Effector memory CD4-positive, alpha-beta T cell (primary cell): ENCODE results near the gene RGL4.

Source experiments
- DNase-seq, 3 donors: peaks; one replicate each; pipeline ENCODE4 v3.0.0-alpha.2; 2020
- H3K27ac ChIP-seq: 2 replicates; pipeline ENCODE4 v1.7.0; 2013; ENCODE audit warnings: mild to moderate bottlenecking, low read length, moderate library complexity; ENCODE audit not compliant: insufficient read depth, poor library complexity, severe bottlenecking
- H3K27me3 ChIP-seq: replicated peaks from 2 replicates; pipeline ENCODE4 v1.7.0; 2013; ENCODE audit warnings: mild to moderate bottlenecking, low read length; ENCODE audit not compliant: insufficient read depth, control insufficient read depth, poor library complexity, severe bottlenecking
- H3K36me3 ChIP-seq: 2 replicates; pipeline ENCODE4 v1.7.0; 2013; ENCODE audit warnings: mild to moderate bottlenecking, low read length, moderate library complexity; ENCODE audit not compliant: control insufficient read depth, insufficient read depth
- H3K4me1 ChIP-seq: 2 replicates; pipeline ENCODE4 v1.7.0; 2013; ENCODE audit warnings: low read length, mild to moderate bottlenecking; ENCODE audit not compliant: control insufficient read depth, insufficient read depth, poor library complexity, severe bottlenecking
- H3K4me3 ChIP-seq: 2 replicates; pipeline ENCODE4 v1.7.0; 2013; ENCODE audit warnings: low read length, low read depth, mild to moderate bottlenecking; ENCODE audit not compliant: insufficient read depth, poor library complexity, severe bottlenecking
- H3K9me3 ChIP-seq: 2 replicates; pipeline ENCODE4 v1.7.0; 2013; ENCODE audit warnings: mild to moderate bottlenecking, low read length, moderate library complexity; ENCODE audit not compliant: control insufficient read depth

The RGL4 gene

DNA sequence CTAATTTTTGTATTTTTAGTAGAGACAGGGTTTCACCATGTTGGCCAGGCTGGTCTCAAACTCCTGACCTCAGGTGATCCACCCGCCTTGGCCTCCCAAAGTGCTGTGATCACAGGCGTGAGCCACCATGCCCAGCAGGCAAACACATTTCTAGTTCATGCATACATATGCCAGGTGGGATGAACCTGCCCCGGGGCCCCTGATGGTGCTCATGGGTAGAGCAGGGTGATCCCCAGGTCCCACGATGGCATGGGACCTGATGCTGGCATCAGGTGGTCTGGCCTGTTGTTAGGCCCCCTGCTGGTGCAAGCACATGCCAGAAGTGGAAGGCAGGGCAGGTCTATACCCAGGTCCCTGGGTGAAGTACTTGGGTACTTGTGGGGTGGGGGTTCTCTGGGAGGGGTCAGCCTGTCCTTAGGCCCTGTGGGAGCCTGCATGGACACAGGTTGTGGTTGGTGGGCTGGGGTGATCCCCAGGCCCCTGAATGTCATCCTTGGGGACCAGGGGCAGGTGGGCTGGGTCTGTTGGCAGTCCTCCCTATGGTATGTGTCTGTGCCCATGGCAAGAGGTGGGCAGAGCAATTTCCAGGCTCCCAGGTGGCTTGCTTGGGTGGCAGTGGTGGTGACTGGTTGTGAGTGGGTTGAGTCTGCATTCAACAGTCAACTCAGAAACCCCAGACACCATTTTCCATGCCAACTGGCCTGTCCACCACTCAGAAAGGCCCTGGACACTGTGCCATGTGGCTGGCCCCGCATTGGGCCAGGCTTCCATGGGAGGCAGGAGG, 9.6 kb upstream of the RGL4 start:
- H3K36me3 ChIP-seq, result peaks cover 5% of the 10 kb centered on the region
- H3K4me3 ChIP-seq, result no peak overlapping the region
- H3K27ac ChIP-seq, result no peak overlapping the region
- peaks cover 2% of the 10 kb centered on the region for H3K4me1 ChIP-seq
- DNase-seq, result no peak
- H3K27me3 ChIP-seq, result no peaks in the 10 kb centered on the region
- H3K9me3 ChIP-seq, result no peaks in the 10 kb centered on the region

DNA sequence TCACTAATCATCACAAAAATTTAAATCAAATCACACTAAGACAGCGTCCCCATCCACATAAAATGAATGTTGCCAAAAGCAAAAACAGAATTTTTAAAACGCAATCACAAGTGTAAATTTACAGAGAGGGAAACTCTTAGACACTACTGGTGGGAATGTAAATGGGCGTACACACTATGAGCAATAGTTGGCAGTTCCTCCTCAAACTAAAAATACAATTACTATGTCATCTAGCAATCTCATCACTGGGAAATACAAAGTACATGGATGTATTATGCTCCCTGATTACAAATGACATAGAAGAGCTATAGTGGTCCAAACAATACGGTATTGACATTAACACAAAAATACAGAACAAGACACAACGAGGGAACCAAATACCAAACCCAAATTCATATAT, 8.7 kb upstream of the RGL4 start:
- Histone ChIP-seq H3K27me3 (no peaks in the 10 kb centered on the region), H3K4me3 (no peak overlapping the region), H3K9me3 (no peaks in the 10 kb centered on the region), H3K36me3 (peaks cover 5% of the 10 kb centered on the region), H3K4me1 (no peaks in the 10 kb centered on the region), H3K27ac (no peak overlapping the region)
- DNase-seq, result no peak

DNA sequence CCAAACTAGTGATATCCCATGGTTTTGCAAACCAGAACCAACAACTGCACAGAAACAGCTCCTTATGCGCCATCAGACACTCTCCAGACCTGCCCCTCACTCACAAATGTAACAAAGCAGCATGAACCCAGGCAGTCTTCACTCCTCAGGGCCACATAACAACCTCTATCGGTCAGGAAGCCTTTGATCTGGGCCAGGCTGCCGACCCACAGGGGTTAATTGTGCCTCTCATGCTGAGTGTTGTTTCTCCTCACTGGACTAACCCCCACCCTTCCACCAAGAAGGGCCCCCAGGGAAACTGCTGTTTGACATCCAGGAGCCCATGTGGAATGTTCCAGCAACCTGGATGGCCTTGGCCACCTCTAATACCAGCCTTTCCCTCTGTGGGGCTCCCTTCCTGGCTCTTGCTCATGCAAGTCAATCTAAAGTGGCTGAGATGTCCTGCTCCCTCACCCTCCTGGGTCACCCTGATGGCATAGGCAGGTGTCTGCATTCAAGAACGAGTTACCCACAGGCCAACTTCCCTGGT, 7.9 kb upstream of the RGL4 start:
- no peak overlapping the region for H3K27ac ChIP-seq
- H3K36me3 ChIP-seq, result peaks cover 5% of the 10 kb centered on the region
- H3K4me1 ChIP-seq, result no peaks in the 10 kb centered on the region
- no peaks in the 10 kb centered on the region for H3K9me3 ChIP-seq
- H3K27me3 ChIP-seq, result no peaks in the 10 kb centered on the region
- no peak for DNase-seq
- H3K4me3 ChIP-seq, result no peak overlapping the region

GRCh38 chr22:23683545-23683944, 7.3 kb upstream of the RGL4 start:
- Histone ChIP-seq H3K27ac (no peak overlapping the region), H3K4me3 (no peak overlapping the region), H3K9me3 (no peaks in the 10 kb centered on the region), H3K4me1 (no peaks in the 10 kb centered on the region), H3K36me3 (peaks cover 5% of the 10 kb centered on the region), H3K27me3 (no peaks in the 10 kb centered on the region)
- DNase-seq, result no peak

DNA sequence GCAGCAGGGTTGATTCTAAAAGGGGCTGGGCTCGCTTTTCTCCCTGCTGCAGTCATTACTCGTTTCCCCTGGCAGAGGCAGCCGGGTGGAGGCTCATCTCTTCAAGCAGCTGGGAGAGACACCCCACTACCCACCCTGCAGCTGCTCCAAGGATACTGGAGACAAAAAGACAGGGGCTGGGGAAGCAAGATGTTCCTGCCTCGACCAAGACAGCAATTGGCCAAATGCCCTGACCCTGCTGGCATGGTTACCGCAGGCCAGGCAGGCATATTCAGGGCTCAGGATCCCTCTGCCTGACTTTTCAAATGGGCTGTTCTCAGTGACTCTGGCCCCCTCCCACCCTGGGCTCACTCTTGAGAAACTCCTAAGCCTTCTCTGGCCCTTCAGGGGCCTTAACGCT, 6.8 kb upstream of the RGL4 start:
- Histone ChIP-seq H3K27me3 (no peaks in the 10 kb centered on the region), H3K9me3 (no peaks in the 10 kb centered on the region), H3K36me3 (peaks cover 5% of the 10 kb centered on the region), H3K4me1 (no peaks in the 10 kb centered on the region), H3K27ac (no peak overlapping the region), H3K4me3 (no peak overlapping the region)
- no peak for DNase-seq

GRCh38 chr22:23684561-23685031, 6.2 kb upstream of the RGL4 start:
- DNase-seq, result no peak
- Histone ChIP-seq H3K27ac (no peak overlapping the region), H3K4me1 (no peaks in the 10 kb centered on the region), H3K36me3 (peaks cover 5% of the 10 kb centered on the region), H3K27me3 (no peaks in the 10 kb centered on the region), H3K4me3 (no peak overlapping the region), H3K9me3 (no peaks in the 10 kb centered on the region)

- DNase-seq, result no peak
- no peak overlapping the region for H3K4me3 ChIP-seq
- H3K36me3 ChIP-seq, result peaks cover 7% of the 10 kb centered on the region
- H3K4me1 ChIP-seq, result no peaks in the 10 kb centered on the region
- no peak overlapping the region for H3K27ac ChIP-seq
- no peaks in the 10 kb centered on the region for H3K9me3 ChIP-seq
- H3K27me3 ChIP-seq, result no peaks in the 10 kb centered on the region
Measured at GRCh38 chr22:23685205-23685784, 5.5 kb upstream of the RGL4 start.

DNA sequence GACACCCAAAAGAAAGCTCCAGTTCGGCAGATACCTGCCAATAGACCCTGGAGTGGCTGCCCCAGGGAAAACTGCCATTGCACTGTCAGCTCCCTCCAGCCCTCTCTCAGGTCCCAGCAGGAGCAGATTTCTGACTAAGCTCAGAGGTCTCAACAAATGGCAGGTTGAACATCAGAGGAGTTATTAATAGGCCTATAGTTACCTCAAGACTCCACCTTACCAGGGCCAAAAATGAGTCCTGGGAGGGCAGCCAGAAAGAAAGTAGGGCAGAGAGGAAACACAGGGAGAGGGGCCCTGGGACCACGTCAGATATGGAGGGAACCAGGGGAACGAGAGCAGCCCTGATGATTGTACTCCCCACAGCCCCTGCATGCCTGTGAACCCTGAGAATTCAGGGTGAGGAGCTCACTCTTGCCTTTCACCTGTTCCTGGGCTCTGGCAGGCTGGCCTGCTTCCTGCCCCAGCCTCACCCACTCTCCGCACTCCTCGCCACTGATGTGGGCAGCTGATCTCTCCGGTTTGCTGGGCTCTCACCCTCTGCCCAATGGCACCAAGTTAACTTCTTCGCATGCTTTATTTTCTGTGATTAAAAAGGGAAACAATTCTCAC, 4.3 kb upstream of the RGL4 start:
- H3K4me1 ChIP-seq, result no peaks in the 10 kb centered on the region
- no peak overlapping the region for H3K4me3 ChIP-seq
- H3K36me3 ChIP-seq, result peaks cover 9% of the 10 kb centered on the region
- no peak for DNase-seq
- no peaks in the 10 kb centered on the region for H3K9me3 ChIP-seq
- no peak overlapping the region for H3K27ac ChIP-seq
- H3K27me3 ChIP-seq, result no peaks in the 10 kb centered on the region

GRCh38 chr22:23688121-23688520, 2.7 kb upstream of the RGL4 start:
- Histone ChIP-seq H3K27me3 (no peaks in the 10 kb centered on the region), H3K9me3 (no peaks in the 10 kb centered on the region), H3K4me1 (no peaks in the 10 kb centered on the region), H3K36me3 (peaks cover 9% of the 10 kb centered on the region), H3K27ac (no peak overlapping the region), H3K4me3 (no peak overlapping the region)
- no peak for DNase-seq

GRCh38 chr22:23688571-23688970, 2.2 kb upstream of the RGL4 start:
- Histone ChIP-seq H3K27ac (no peak overlapping the region), H3K4me1 (no peaks in the 10 kb centered on the region), H3K27me3 (no peaks in the 10 kb centered on the region), H3K36me3 (peaks cover 5% of the 10 kb centered on the region), H3K9me3 (no peaks in the 10 kb centered on the region), H3K4me3 (no peak overlapping the region)
- no peak for DNase-seq
